Heart left ventricle (tissue), 13 donors: ENCODE measurements around the gene EPG5.

Experiments
- POLR2A ChIP-seq, 2 donors: fragments of 450-650 bp; IDR thresholded peaks; one replicate each; pipeline ENCODE4 v1.6.1; 2017; ENCODE audit warnings: antibody characterized with exemption in 2 of 2, mild to moderate bottlenecking in 2 of 2, moderate library complexity in 2 of 2
- TF ChIP-seq, protein P1 (sequence below), 12 donors: fragments of 200-600 bp; sonication (generic) in 4 of 12; IDR thresholded peaks; one replicate each; pipeline versions ENCODE4 v1.5.0 to v1.8.0; 2018 to 2022; ENCODE audit warnings: antibody characterized with exemption in 12 of 12, mild to moderate bottlenecking in 5 of 12
- donor health status: ischemic (EF 13 %, LVEDD 7.1; RV severe dilation, severe dysfunction).
- donor health status: DM: no; HTN: yes; CAD: no.
- donor health status: DM: no; HTN: no; CAD: no.
- donor health status: ischemic (EF 25% LVEDD 6.9; RV normal size, moderate dysfunction).
- donor health status: ischemic (EF 25% LVEDD 5.7; RV mildly dilated, moderate dysfunction).
- donor health status: ischemic (EF 35%, LVEDD 5.7; RV mildly dilated, moderate dysfunction).
- donor health status: nonischemic (EF 11% LVEDD 7.7; RV severe dilation, severe dysfunction).
- donor health status: DM: yes; HTN: yes; CAD: no.
- donor health status: PGD.
- donor health status: ischemic (EF 29% LVEDD 5.4; RV normal size, mild dysfunction).
- donor health status: nonischemic (EF 23%, LVEDD 6.1; RV moderate dilation, normal function).

DNA sequence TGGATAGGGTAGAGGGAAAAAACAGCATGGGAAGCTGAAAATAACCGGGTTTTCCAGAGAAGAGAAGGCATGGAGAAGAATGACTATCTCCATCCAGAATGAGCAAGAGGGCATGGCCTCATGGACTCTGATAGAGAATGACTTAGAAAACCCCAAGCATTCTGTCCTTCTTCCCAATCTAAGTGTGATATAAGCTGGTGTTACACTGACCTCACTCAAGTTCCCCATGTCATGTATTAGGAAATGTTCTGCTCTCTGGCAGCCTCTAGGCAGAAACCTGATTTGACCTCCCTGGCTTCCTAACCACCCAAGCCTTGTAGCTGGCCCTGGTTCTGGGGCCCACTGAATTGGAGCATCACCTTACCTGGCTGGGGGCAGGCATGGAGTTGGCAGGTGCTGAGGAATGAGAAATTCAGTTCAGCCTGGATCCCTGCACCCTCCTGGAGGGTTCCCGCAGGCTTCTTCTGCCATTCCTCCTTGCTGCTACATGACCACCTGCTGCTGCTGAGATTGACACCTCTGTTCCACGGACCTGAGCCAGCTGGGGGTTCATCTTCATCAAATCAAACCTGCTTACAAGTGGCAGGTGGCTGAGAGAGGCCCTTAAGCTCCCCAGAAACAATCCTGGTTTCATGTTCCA lies 146.9 kb downstream of the EPG5 start:
- TF ChIP-seq, protein P1, sequence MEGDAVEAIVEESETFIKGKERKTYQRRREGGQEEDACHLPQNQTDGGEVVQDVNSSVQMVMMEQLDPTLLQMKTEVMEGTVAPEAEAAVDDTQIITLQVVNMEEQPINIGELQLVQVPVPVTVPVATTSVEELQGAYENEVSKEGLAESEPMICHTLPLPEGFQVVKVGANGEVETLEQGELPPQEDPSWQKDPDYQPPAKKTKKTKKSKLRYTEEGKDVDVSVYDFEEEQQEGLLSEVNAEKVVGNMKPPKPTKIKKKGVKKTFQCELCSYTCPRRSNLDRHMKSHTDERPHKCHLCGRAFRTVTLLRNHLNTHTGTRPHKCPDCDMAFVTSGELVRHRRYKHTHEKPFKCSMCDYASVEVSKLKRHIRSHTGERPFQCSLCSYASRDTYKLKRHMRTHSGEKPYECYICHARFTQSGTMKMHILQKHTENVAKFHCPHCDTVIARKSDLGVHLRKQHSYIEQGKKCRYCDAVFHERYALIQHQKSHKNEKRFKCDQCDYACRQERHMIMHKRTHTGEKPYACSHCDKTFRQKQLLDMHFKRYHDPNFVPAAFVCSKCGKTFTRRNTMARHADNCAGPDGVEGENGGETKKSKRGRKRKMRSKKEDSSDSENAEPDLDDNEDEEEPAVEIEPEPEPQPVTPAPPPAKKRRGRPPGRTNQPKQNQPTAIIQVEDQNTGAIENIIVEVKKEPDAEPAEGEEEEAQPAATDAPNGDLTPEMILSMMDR (IDR thresholded peaks at IDR 0.05), result no peak
- no peak for TF ChIP-seq POLR2A (IDR thresholded peaks at IDR 0.05)
